Adrenal gland (tissue), 12 donors: Measurements from ENCODE around the gene TEX2. TPM values are rescaled to one million over a fixed set of nuclear protein-coding genes. Genes with fewer than 3 reads are reported as not detected.

Source experiments
- DNase-seq, 7 donors: peaks; one replicate each; pipeline ENCODE4 v3.0.0-alpha.2; 2019 to 2020
- H3K27ac ChIP-seq, 5 donors: fragments of 200-600 bp; sonication (generic) in 4 of 5; 1 replicate in 3 of 5; 2 replicates in 2 of 5; pipeline versions ENCODE4 v1.5.1 to v1.8.0; 2016 to 2020; ENCODE audit warnings: mild to moderate bottlenecking in 1 of 5
- H3K27me3 ChIP-seq: fragments of 200-600 bp; 2 replicates; pipeline ENCODE4 v1.8.0; 2021
- H3K36me3 ChIP-seq, 2 donors: fragments of 200-600 bp; replicated peaks in 1 of 2; 1 replicate in 1 of 2; 2 replicates in 1 of 2; pipeline versions ENCODE4 v1.5.1 to v1.8.0; 2018 to 2022
- H3K4me1 ChIP-seq, 2 donors: fragments of 200-600 bp; replicated peaks in 1 of 2; 1 replicate in 1 of 2; 2 replicates in 1 of 2; pipeline versions ENCODE4 v1.5.1 to v1.8.0; 2018 to 2021
- H3K4me3 ChIP-seq, 4 donors: fragments of 200-600 bp; sonication (generic) in 3 of 4; one replicate each; pipeline ENCODE4 v1.5.1; 2016 to 2018
- H3K9me3 ChIP-seq, 3 donors: fragments of 200-600 bp; sonication (generic) in 1 of 3; replicated peaks in 1 of 3; 1 replicate in 2 of 3; 2 replicates in 1 of 3; pipeline versions ENCODE4 v1.5.1 to v1.8.0; 2016 to 2021
- CTCF ChIP-seq, 6 experiments: fragments of 450-650 bp in 4 of 6; fragments of 200-600 bp in 2 of 6; sonication (generic) in 1 of 6; IDR thresholded peaks; 1 replicate in 5 of 6; 2 replicates in 1 of 6; pipeline versions ENCODE4 v1.5.1 to v1.8.0; 2016 to 2021; ENCODE audit warnings: antibody characterized with exemption in 6 of 6, mild to moderate bottlenecking in 2 of 6, moderate library complexity in 1 of 6
- POLR2A ChIP-seq, 2 donors: fragments of 450-650 bp; IDR thresholded peaks; one replicate each; pipeline ENCODE4 v1.6.1; 2017; ENCODE audit warnings: antibody characterized with exemption in 2 of 2, mild to moderate bottlenecking in 2 of 2, moderate library complexity in 1 of 2
- WGBS, 4 donors: extraction: QIAGEN DNeasy Blood & Tissue Kit in 2 of 4; methylation state at CpG; one replicate each; pipeline versions ENCODE4 v1.1.5 to v1.1.7; 2013 to 2017; 5-methylcytosine and 5-hydroxymethylcytosine counted together
- intact Hi-C, 2 donors: fragments of 100-400 bp; cut with DNase I; formaldehyde crosslinking; loops; one replicate each; pipeline versions ENCODE4 v1.14.1 to v1.15.0; 2022 to 2023
- polyA plus RNA-seq, 3 donors: library from polyadenylated mRNA; stranded (reverse); fragments of 200-250 nt in 2 of 3; fragments of 350-450 nt in 1 of 3; fragmentation: Illumina TruSeq in 1 of 3; extraction: RNeasy Lipid Tissue Mini Kit (QIAGEN cat#74804) in 1 of 3; gene quantifications; one replicate each; pipeline ENCODE4 v1.2.3, GENCODE V29; 2013 to 2014
- small RNA-seq, 2 donors: library from RNA; depleted of rRNA; stranded (forward); fragments of <200 nt; gene quantifications; one replicate each; pipeline ENCODE3, GENCODE V24; 2016
- total RNA-seq, 9 donors: library from RNA; depleted of rRNA in 4 of 9; stranded (reverse); fragments of >200 nt in 4 of 9; fragments of 120-200 nt in 1 of 9; fragmentation: NEBNext Ultra II Directional in 1 of 9; extraction: Animal tissue kit (Norgen Biotek cat#: 25700) in 1 of 9; gene quantifications; one replicate each; pipeline versions ENCODE4 v1.1.0 to v1.2.4, GENCODE V29; 2013 to 2023
- donor health status: healthy with polysubstance abuse.
- donor health status: Bipolar disorder and iron deficiency.
- donor health status: DM: yes; HTN: yes; CAD: no.
- donor health status: DM: no; HTN: no; CAD: no.
- donor health status: DM: no; HTN: no; CAD: no.
- donor health status: DM: yes; HTN: yes; CAD: no.

TEX2 gene
- total and polyA plus RNA-seq, 12 donors: 12.0 to 91.5 (median 62.5) TPM

DNA sequence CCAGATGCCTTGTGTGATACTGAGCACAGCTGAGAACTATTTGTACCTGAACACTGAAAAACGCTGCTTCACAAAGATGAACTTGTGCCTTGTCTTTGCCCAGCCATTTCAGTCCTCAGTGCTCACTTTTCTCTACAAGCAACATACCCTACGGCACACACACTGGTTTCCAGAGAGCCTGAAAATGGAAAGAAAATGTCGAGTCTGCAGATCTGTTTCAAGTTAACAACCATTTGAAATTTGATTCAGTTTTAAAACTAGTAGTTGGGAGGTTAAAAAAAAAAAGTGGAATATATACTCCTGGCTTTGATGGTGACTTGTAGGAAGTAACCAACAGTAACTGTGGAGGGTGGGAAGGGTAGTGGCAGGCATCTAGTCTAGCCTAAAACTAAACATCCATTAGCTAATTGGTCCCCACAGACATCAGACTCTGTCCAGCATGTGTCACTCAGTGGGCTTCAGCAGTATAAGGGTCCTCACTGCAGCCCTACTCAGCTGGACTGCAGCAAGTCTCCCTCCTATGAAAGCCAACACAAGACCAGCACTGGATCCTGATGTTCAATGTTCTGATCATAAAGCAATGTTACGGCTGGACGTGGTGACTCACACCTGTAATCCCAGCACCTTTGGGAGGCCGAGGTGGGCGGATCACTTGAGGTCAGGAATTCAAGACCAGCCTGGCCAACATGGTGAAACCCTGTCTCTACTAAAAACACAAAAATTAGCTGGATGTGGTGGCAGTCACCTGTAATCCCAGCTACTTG lies 160.3 kb downstream of the TEX2 start:
- DNase-seq: peak in 1 of 7 donors; percentile 13
- Histone ChIP-seq H3K9me3 (no peaks in the 10 kb centered on the region), H3K4me3 (no peak overlapping the region), H3K27me3 (no peaks in the 10 kb centered on the region), H3K27ac (peak overlapping the region in 3 of 5 donors; percentile 49 to 74 (median 62)), H3K4me1 (peaks cover 47 to 71% of the 10 kb centered on the region in 2 donors), H3K36me3 (peaks cover 0 to 1% of the 10 kb centered on the region in 2 donors)
- no peak for TF ChIP-seq POLR2A (IDR thresholded peaks at IDR 0.05)
- TF ChIP-seq CTCF (IDR thresholded peaks at IDR 0.05): no peak
- WGBS, 4 donors: 60 to 73% (median 69%) methylated on average over 6 to 7 of the region's 7 CpGs
- intact Hi-C loops: no loop called here

- no peak for TF ChIP-seq POLR2A (IDR thresholded peaks at IDR 0.05)
- no peak for TF ChIP-seq CTCF (IDR thresholded peaks at IDR 0.05)
- intact Hi-C loops: no loop called here
- peaks cover 0 to 18% of the 10 kb centered on the region in 2 donors for H3K36me3 ChIP-seq
- WGBS, 4 donors: 56 to 83% (median 79%) methylated on average over 6 of the region's 6 CpGs
- no peaks in the 10 kb centered on the region for H3K27me3 ChIP-seq
- peak overlapping the region in 3 of 5 donors; percentile 49 to 74 (median 67) for H3K27ac ChIP-seq
- H3K9me3 ChIP-seq: no peaks in the 10 kb centered on the region
- peaks cover 33 to 76% of the 10 kb centered on the region in 2 donors for H3K4me1 ChIP-seq
- no peak overlapping the region for H3K4me3 ChIP-seq
- DNase-seq: peak in 1 of 7 donors; percentile 6
Observed at GRCh38 chr17:64099543-64099942, 163.5 kb downstream of the TEX2 start.

Small RNAs within 50 kb of the gene (small RNA-seq; reads per million reads assigned to genes)
- 197,067 to 202,675 reads per million in 2 donors for gene SNORD104

Other genes starting within 250 kb of the TEX2 start
- 10 to 100 TPM; 16.6 to 42.2 (median 18.7) TPM for gene ICAM2, start 242.6 kb downstream of the TEX2 start, total RNA-seq
- 10 to 100 TPM in 2 of 3 donors, 1 to 10 TPM in 1; 9.6 to 40.5 (median 35.0) TPM for gene ICAM2, start 242.6 kb downstream of the TEX2 start, polyA plus RNA-seq
- gene ERN1, start 133.1 kb downstream of the TEX2 start, total RNA-seq: 100 to 1,000 TPM in 5 of 9 donors, 10 to 100 TPM in 4; 40.4 to 205 (median 111) TPM
- gene ERN1, start 133.1 kb downstream of the TEX2 start, polyA plus RNA-seq: 10 to 100 TPM; 31.9 to 52.4 (median 32.6) TPM
- 100 to 1,000 TPM in 3 of 9 donors, 10 to 100 TPM in 6; 14.0 to 119 (median 54.2) TPM for gene PECAM1, start 127.6 kb upstream of the TEX2 start, total RNA-seq
- 10 to 100 TPM; 11.6 to 46.0 (median 27.6) TPM for gene PECAM1, start 127.6 kb upstream of the TEX2 start, polyA plus RNA-seq
- gene MILR1, start 185.9 kb upstream of the TEX2 start, total RNA-seq: 10 to 100 TPM in 6 of 9 donors, 1 to 10 TPM in 3; 2.9 to 28.0 (median 17.9) TPM
- 10 to 100 TPM in 1 of 3 donors, 1 to 10 TPM in 2; 6.2 to 17.2 (median 9.1) TPM for gene MILR1, start 185.9 kb upstream of the TEX2 start, polyA plus RNA-seq
- 10 to 100 TPM in 5 of 9 donors, 1 to 10 TPM in 4; 3.1 to 28.7 (median 11.1) TPM for gene POLG2, start 233.8 kb upstream of the TEX2 start, total RNA-seq
- gene POLG2, start 233.8 kb upstream of the TEX2 start, polyA plus RNA-seq: 10 to 100 TPM in 2 of 3 donors, 1 to 10 TPM in 1; 7.6 to 14.7 (median 11.1) TPM
- 1,000 to 10,000 TPM in 4 of 9 donors, 100 to 1,000 TPM in 5; 315 to 1,846 (median 891) TPM for gene DDX5, start 243.0 kb upstream of the TEX2 start, total RNA-seq
- gene DDX5, start 243.0 kb upstream of the TEX2 start, polyA plus RNA-seq: 1,000 to 10,000 TPM in 2 of 3 donors, 100 to 1,000 TPM in 1; 829 to 1,098 (median 1,016) TPM
- gene CEP95, start 243.7 kb upstream of the TEX2 start, total RNA-seq: 10 to 100 TPM in 8 of 9 donors, 1 to 10 TPM in 1; 7.7 to 46.6 (median 19.2) TPM
- 100 to 1,000 TPM in 1 of 3 donors, 10 to 100 TPM in 2; 23.8 to 114 (median 66.5) TPM for gene CEP95, start 243.7 kb upstream of the TEX2 start, polyA plus RNA-seq